GM21367 (cell line): ENCODE measurements around the gene SLC30A3.
"Not testable (repeated sequence)": the region's sequence is repeated elsewhere in the genome, so short reads cannot be mapped to it uniquely, and the experiment has no call there.

Experiments
- ATAC-seq: cut with Tn5 transposase; IDR thresholded peaks from one replicate; pipeline ENCODE4 v1.9.1; 2021; ENCODE audit not compliant: unreplicated experiment

Gene SLC30A3

GRCh38 chr2:27262379-27263286 lies at the start of gene SLC30A3:
Gene SLC30A3 (minus strand): TSS chr2:27263047. CDS start chr2:27262906, 141 bp downstream.
- ATAC-seq = no peak

GRCh38 chr2:27312152-27312551 lies 49.3 kb upstream of the SLC30A3 start:
- ATAC-seq = no peak

DNA sequence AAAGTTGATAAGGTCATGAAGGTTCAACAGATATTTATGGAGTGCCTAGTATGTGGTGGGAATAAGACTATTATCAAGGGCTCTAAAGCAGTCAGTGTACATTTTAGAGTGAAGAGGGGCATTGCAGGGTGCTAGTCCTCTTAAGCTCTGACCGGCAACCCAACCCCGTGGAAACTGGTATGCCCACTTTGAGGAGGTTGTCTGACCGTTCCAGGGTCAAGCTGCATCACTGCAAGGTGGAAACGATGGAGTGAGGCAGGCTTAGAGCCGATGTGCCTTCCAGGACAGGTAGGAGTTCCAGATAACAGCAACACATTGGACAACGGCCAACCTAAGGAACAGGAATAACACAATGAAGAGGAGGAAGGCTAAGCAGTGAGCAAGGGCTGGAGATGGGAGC lies 46.8 kb upstream of the SLC30A3 start:
- no peak for ATAC-seq

DNA sequence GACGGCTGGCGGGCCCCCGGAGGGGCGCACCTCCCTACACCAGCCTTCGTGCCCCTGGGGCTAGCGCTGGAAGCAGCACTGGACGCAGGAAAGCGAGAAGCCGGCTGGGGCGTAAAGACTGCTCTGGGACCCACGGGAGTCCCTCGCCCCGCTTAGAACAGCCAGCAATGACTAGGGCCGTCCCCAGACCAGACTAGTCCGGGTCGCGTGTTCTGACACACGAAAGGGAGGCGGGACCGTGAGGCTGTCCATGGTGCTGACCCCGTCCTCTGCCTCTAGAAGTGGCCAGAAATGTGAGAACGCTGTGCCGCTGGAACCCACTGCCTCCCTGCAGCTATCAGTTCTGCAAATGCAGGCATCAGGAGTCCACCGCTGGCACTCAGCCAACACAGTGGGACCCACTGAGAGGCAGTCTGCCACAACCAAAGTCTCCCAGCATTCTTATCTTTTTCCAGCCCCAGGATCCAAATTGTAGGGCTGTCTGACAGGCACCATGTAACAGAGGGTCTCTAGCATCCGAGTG lies 45.6 kb upstream of the SLC30A3 start, which contains the start of gene UCN:
Gene UCN, minus strand, starts transcription at position 87 of the 523 bp plus-strand sequence. CDS start 550 bp downstream, outside the sequence.
- ATAC-seq = no peak

DNA sequence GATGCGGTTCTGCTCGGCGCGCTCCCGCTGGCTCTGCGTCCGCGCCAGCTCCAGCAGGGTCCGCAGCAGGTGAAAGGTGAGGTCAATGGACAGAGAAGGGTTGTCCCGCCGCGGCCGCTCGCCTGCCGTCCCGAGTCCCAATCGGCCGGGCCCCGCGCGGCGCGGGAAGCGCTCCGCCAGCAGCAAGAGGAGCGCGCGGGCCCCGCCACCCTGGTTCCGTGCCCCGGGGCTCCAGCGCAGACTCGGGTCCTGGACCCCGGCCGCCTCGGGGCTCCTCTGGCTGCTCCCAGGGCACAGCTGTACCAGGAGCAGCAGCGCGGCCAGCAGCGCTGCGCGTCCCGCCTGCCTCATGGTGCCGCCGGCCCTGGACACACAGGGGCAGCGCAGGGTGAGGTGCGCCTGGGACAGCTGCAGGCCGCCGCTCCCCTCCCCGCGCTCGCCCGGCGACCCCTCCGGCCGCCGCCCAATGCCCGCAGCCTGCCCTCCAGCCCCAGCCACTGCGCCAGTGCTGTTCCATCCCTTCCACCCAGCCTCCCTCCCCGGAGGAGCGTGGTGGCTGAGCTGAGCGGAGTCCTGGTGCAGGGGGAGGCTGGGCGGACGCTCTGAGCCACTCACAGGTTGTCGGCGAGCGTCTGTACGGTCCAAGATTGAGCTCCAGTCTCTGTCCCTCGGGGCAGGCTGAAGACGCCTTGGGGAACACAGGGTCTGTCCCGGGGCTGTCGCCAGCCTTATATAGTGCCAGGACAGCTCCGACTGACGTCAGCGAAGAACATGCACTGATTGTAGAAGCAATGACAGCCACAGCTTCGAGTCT lies 44.9 kb upstream of the SLC30A3 start:
- ATAC-seq = no peak

DNA sequence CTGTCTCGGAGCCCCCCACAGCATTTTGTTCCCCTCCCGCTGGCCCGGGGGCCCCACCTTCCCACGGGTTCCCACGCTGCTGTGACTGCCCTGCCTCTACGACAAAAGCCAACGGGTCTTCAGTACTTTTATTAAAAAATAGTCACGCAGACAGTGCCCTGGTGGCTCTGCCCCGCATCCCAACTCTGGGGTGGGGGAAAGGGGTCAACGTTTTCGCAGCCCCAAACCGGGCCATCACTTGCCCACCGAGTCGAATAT lies 44.4 kb upstream of the SLC30A3 start:
- no peak for ATAC-seq

DNA sequence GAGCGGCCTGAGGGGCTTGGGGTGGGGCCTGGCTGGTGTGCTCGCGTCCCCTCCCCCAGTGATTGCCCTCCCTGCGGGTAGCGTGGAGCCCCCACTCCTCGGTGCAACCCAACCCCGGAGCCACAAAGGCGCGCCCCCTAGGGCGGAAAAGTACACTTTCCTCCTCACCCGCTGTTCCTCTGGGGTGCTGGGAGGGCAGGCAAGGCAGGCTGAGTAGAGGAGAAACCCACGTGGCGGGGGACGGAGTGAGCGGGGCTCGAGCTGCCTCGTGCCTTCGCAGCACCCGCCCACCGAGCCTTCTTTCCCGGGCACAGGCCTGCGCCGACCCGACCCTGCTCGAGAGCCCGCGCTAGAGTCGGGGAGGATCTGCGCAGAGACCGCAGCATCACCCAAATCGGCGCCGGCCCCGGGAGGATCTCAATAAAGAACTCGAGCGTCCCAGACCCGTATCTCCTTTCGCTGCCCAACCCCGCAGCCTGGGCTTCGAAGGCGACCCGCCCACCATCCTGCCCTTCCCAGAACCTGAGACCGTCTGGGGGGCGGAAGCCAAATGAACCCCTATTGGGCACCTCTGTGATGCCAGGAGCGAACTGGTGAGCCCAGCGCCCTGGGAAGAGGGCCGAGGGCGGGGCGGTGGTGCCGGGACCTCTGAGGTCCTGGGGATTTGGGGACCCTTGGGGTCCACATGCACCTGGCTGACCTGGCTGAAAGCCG lies 43.9 kb upstream of the SLC30A3 start:
- no peak for ATAC-seq

DNA sequence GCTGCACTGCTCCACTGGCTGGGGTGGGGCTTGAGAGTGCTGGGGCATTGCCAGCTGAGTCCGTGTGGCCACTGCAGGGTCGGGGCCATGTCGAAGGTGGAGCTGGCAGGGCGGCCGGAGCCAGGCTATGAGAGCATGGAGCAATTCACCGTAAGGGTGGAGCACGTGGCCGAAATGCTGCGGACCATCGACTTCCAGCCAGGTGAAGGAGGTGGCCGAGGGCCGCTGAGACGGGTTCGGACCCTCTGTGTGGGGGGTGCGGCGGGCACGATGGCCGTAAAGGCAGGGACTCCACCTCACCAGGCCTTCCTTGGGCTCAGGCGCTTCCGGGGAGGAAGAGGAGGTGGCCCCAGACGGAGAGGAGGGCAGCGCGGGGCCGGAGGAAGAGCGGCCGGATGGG lies 43.3 kb upstream of the SLC30A3 start:
- no peak for ATAC-seq

DNA sequence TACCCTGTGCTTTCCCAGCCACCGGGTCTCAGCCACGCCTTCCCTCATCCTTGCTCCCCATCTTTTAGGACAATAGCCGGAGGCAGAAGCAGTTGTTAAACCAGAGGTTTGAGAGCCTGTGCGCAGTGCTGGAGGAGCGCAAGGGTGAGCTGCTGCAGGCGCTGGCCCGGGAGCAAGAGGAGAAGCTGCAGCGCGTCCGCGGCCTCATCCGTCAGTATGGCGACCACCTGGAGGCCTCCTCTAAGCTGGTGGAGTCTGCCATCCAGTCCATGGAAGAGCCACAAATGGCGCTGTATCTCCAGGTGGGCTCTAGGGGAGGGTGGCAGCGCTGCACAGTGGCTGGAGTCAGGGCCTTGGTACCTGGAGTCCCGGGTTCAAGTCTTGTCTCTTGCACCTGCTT lies 42.7 kb upstream of the SLC30A3 start:
- ATAC-seq = no peak

DNA sequence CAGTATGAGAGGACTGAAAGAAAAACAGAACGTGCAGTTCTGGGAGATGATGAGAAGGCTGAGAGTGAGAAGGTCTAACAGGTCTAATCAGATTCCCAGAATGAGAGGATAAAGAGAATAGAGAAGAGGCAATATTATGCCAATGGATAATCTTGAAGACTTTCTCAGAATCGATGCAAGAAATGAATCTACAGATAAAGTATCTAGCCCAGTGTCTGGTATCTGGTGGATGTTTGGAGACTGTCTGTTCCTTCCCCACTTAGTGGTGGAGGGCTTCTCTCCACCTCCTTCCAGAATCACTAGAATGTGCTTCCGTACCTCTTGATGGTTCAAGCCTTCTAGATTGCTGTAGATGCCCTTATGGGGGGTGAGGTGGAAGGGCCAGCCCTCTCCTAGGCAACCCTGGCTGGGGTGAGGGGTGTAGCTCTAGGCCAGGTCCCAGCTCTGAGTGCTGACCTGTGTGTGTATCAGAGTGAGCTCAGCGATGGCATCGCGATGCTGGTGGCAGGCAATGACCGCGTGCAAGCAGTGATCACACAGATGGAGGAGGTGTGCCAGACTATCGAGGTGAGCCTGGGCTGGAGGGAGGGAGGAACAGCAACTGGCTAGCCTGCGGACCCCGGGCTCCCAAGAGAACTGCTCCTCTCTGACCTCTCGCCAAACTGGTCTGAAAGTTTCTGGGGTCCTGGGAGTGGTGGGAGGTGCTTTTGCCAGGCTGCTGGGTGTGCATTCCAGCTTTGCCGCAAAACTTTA lies 41.8 kb upstream of the SLC30A3 start:
- no peak for ATAC-seq

GRCh38 chr2:27303093-27304025 lies 40.5 kb upstream of the SLC30A3 start:
- ATAC-seq = no peak

DNA sequence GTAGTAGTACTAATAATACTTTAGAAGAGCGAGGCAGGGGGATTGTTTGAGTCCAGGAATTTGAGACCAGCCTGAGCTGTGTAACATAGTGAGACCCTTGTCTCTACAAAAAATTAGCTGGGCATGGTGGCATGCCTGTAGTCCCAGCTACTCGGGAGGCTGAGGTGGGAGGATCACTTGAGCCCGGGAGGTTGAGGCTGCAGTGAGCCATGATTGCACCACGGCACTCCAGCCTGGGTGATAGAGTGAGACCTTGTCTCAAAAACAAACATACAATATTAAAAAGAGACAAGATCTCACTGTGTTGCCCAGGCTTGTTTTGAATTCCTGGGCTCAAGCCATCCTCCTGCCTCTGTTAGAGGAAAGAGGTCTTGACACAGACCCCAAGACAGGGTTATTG lies 37.8 kb upstream of the SLC30A3 start:
- ATAC-seq = not testable (repeated sequence)

DNA sequence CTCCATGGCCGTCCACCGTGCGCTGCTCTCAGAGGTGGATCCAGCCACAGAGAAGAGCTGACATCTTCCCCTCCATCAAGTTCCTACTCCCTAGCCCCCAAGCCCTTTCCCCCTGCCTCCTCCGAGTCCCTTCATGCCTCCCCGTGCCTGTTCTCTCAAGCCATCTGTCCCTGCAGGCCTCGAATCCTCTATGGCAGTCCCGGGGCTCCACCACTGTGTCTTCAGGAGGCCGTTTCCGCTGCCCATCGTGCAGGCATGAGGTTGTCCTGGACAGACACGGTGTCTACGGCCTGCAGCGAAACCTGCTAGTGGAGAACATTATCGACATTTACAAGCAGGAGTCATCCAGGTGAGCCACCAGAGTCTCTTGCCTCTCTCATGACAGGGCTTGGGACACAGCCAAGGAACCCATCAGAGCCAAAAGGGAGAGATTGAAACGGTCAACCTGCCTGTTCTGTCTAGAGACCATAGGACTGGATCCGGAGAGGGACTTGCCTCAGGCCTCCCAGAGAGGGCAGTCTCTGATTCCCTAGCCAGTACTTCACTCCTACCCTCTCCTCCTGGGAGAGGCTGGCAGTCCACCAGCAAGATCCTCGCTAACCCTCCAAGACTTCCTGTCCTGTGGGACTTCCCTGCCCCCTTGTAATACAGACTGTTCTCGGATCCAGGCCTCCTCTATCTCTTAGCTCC lies 35.7 kb upstream of the SLC30A3 start:
- no peak for ATAC-seq

DNA sequence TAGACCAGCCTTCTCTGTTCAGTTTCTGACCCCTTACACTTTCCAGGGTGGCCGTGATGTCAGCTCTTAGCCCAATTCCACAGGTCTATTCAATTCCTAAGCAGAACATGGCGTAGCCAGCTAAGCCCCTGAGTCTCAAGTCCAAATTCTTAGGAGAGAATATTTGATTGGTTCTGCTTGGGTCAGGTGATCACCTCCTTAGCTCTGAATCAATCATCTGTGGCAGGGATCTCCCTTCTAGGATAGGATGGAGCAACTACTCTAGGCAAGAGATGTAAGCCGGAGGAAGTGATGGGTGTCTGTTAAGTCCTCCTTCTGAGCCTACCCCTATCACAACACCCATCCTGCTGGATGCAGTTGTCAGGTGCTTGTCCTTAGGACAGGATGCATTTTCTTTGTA lies 34.3 kb upstream of the SLC30A3 start:
- ATAC-seq = no peak

GRCh38 chr2:27296481-27296880 lies 33.6 kb upstream of the SLC30A3 start:
- ATAC-seq = no peak

GRCh38 chr2:27294928-27295327 lies 32.1 kb upstream of the SLC30A3 start:
- ATAC-seq = no peak

GRCh38 chr2:27291865-27292264 lies 29.0 kb upstream of the SLC30A3 start:
- no peak for ATAC-seq

DNA sequence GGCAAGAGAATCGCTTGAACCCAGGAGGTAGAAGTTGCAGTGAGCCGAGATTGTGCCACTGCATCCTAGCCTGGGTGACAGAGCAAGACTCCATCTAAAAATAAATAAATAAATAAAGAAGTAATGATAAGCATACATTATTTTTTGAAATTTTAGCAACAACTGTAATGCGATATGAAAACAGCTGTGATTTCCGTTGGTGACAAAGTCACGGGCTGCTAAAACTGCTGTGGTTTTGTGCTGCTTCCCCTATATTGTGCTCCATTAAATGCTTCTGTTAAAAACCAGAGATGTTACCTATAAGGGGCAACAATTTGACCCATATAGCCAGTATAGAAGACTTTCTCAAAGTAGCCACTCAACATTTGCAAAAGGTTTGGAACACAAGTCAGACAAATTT lies 27.7 kb upstream of the SLC30A3 start:
- ATAC-seq = no peak

DNA sequence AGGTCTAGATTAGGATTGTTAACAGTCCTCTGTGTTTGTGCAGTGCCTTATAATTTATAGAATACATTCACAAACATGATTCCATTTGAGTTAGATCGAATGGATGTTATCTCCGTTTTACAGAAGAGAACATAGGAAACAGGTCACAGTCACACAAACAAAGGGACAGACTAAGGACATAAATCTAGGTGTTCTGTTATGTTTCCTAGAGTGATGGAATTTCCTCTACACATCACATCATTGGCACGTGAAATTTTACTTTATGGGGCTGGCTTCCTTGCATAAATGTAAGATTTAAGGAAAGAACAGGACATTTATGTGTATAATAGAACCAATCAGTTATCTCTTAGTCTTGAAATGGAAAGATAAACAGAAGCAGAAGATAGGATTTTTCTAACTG lies 25.8 kb upstream of the SLC30A3 start:
- ATAC-seq = no peak
